ENCODE results near the gene SPDYE5.
A peak's percentile ranks its signal among the peaks of the same experiment; 100 is the strongest.

The SPDYE5 gene

GRCh38 chr7:75533926-75534325 lies 41.8 kb downstream of the SPDYE5 start:
- Histone ChIP-seq H3K27ac (replicated peaks) (no peak overlapping the region), H3K4me3 (replicated peaks; ENCODE audit: insufficient read depth, low read length) (no peak overlapping the region), H3K27me3 (ENCODE audit: insufficient read depth, poor library complexity, severe bottlenecking) (no peaks in the 10 kb centered on the region)
- no peak for DNase-seq (ENCODE audit: low read depth in 1 of 2, low spot score in 1 of 2)
- no peak for TF ChIP-seq REST (IDR thresholded peaks at IDR 0.05; ENCODE audit: insufficient replicate concordance, low read depth)

- Histone ChIP-seq H3K27me3 (ENCODE audit: insufficient read depth, poor library complexity, severe bottlenecking) (no peaks in the 10 kb centered on the region), H3K4me3 (replicated peaks; ENCODE audit: insufficient read depth, low read length) (no peak overlapping the region), H3K27ac (replicated peaks) (peak overlapping the region; percentile 66)
- no peak for TF ChIP-seq CTCF (IDR thresholded peaks at IDR 0.05; ENCODE audit: insufficient read depth, low read length)
- TF ChIP-seq SPI1 (IDR thresholded peaks at IDR 0.05; ENCODE audit: borderline replicate concordance, low read depth), result peak; percentile 45; the same call in 1 of the 2 replicates
- peak; percentile 37 to 63 for DNase-seq (ENCODE audit: low read depth in 1 of 2, low spot score in 1 of 2)
Measured at GRCh38 chr7:75534727-75535307, 42.7 kb downstream of the SPDYE5 start.

- no peaks in the 10 kb centered on the region for H3K27me3 ChIP-seq (ENCODE audit: insufficient read depth, poor library complexity, severe bottlenecking)
- H3K27ac ChIP-seq (replicated peaks), result no peak overlapping the region
- TF ChIP-seq POLR2AphosphoS5 (IDR thresholded peaks at IDR 0.05; ENCODE audit: low read depth), result no peak
- no peak for TF ChIP-seq SPI1 (IDR thresholded peaks at IDR 0.05; ENCODE audit: borderline replicate concordance, low read depth)
- TF ChIP-seq GABPA (IDR thresholded peaks at IDR 0.05; ENCODE audit: low read depth), result no peak
- no peak for TF ChIP-seq REST (IDR thresholded peaks at IDR 0.05; ENCODE audit: insufficient replicate concordance, low read depth)
- no peak for TF ChIP-seq CTCF (IDR thresholded peaks at IDR 0.05; ENCODE audit: insufficient read depth, low read length)
- no peak for DNase-seq (ENCODE audit: low read depth in 1 of 2, low spot score in 1 of 2)
- H3K4me3 ChIP-seq (replicated peaks; ENCODE audit: insufficient read depth, low read length), result no peak overlapping the region
Measured at GRCh38 chr7:75536491-75536890, 44.4 kb downstream of the SPDYE5 start.

GRCh38 chr7:75536940-75537538 lies 44.9 kb downstream of the SPDYE5 start:
- TF ChIP-seq CTCF (IDR thresholded peaks at IDR 0.05; ENCODE audit: insufficient read depth, low read length) (no peak), GABPA (IDR thresholded peaks at IDR 0.05; ENCODE audit: low read depth) (no peak), REST (IDR thresholded peaks at IDR 0.05; ENCODE audit: insufficient replicate concordance, low read depth) (no peak), POLR2AphosphoS5 (IDR thresholded peaks at IDR 0.05; ENCODE audit: low read depth) (no peak), SPI1 (IDR thresholded peaks at IDR 0.05; ENCODE audit: borderline replicate concordance, low read depth) (no peak)
- no peaks in the 10 kb centered on the region for H3K27me3 ChIP-seq (ENCODE audit: insufficient read depth, poor library complexity, severe bottlenecking)
- H3K27ac ChIP-seq (replicated peaks), result no peak overlapping the region
- H3K4me3 ChIP-seq (replicated peaks; ENCODE audit: insufficient read depth, low read length), result no peak overlapping the region
- no peak for DNase-seq (ENCODE audit: low read depth in 1 of 2, low spot score in 1 of 2)

Data from HL-60 (cell line).